ENCODE results near the gene AKAP1.

Gene AKAP1

GRCh38 chr17:57143919-57144318 lies 58.9 kb downstream of the AKAP1 start:
- no peak for TF ChIP-seq PAX5 (IDR thresholded peaks at IDR 0.05; ENCODE audit: insufficient read depth, low read length, severe bottlenecking)
- no peak for TF ChIP-seq POLR2AphosphoS5 (IDR thresholded peaks at IDR 0.05; ENCODE audit: low read depth, low read length)
- TF ChIP-seq POLR2A (IDR thresholded peaks at IDR 0.05; ENCODE audit: low read depth, low read length): no peak
- no peak for TF ChIP-seq TAF1 (IDR thresholded peaks at IDR 0.05; ENCODE audit: low read depth, low read length)
- TF ChIP-seq SPI1 (IDR thresholded peaks at IDR 0.05; ENCODE audit: low read depth, low read length): no peak
- TF ChIP-seq POU2F2 (IDR thresholded peaks at IDR 0.05; ENCODE audit: low read depth, low read length): no peak
- no peak for DNase-seq (ENCODE audit: insufficient read length, low spot score)
- FAIRE-seq: no peak

- TF ChIP-seq SPI1 (IDR thresholded peaks at IDR 0.05; ENCODE audit: low read depth, low read length) (no peak), POU2F2 (IDR thresholded peaks at IDR 0.05; ENCODE audit: low read depth, low read length) (no peak), PAX5 (IDR thresholded peaks at IDR 0.05; ENCODE audit: insufficient read depth, low read length, severe bottlenecking) (no peak)
- FAIRE-seq: no peak
- DNase-seq (ENCODE audit: insufficient read length, low spot score): no peak
Observed at GRCh38 chr17:57144567-57144966, 59.5 kb downstream of the AKAP1 start.

- FAIRE-seq (no peak), DNase-seq (ENCODE audit: insufficient read length, low spot score) (no peak)
- TF ChIP-seq SPI1 (IDR thresholded peaks at IDR 0.05; ENCODE audit: low read depth, low read length) (no peak), TAF1 (IDR thresholded peaks at IDR 0.05; ENCODE audit: low read depth, low read length) (no peak)
Observed at GRCh38 chr17:57145347-57145746, 60.3 kb downstream of the AKAP1 start.

GRCh38 chr17:57146273-57146672 lies 61.2 kb downstream of the AKAP1 start:
- TF ChIP-seq SPI1 (IDR thresholded peaks at IDR 0.05; ENCODE audit: low read depth, low read length) (no peak), TAF1 (IDR thresholded peaks at IDR 0.05; ENCODE audit: low read depth, low read length) (no peak), POLR2AphosphoS5 (IDR thresholded peaks at IDR 0.05; ENCODE audit: low read depth, low read length) (no peak), POLR2A (IDR thresholded peaks at IDR 0.05; ENCODE audit: low read depth, low read length) (no peak), POU2F2 (IDR thresholded peaks at IDR 0.05; ENCODE audit: low read depth, low read length) (no peak), PAX5 (IDR thresholded peaks at IDR 0.05; ENCODE audit: insufficient read depth, low read length, severe bottlenecking) (no peak)
- FAIRE-seq: no peak
- no peak for DNase-seq (ENCODE audit: insufficient read length, low spot score)

GRCh38 chr17:57151798-57152197 lies 66.8 kb downstream of the AKAP1 start:
- FAIRE-seq (no peak), DNase-seq (ENCODE audit: insufficient read length, low spot score) (no peak)
- TF ChIP-seq POU2F2 (IDR thresholded peaks at IDR 0.05; ENCODE audit: low read depth, low read length): no peak

GRCh38 chr17:57152967-57153528 lies 68.0 kb downstream of the AKAP1 start:
- TF ChIP-seq TAF1 (IDR thresholded peaks at IDR 0.05; ENCODE audit: low read depth, low read length) (no peak), POU2F2 (IDR thresholded peaks at IDR 0.05; ENCODE audit: low read depth, low read length) (no peak), POLR2A (IDR thresholded peaks at IDR 0.05; ENCODE audit: low read depth, low read length) (no peak), POLR2AphosphoS5 (IDR thresholded peaks at IDR 0.05; ENCODE audit: low read depth, low read length) (no peak), SPI1 (IDR thresholded peaks at IDR 0.05; ENCODE audit: low read depth, low read length) (no peak), PAX5 (IDR thresholded peaks at IDR 0.05; ENCODE audit: insufficient read depth, low read length, severe bottlenecking) (no peak)
- DNase-seq (ENCODE audit: insufficient read length, low spot score) (no peak), FAIRE-seq (no peak)

GRCh38 chr17:57154921-57155320 lies 69.9 kb downstream of the AKAP1 start:
- FAIRE-seq: no peak
- no peak for TF ChIP-seq PAX5 (IDR thresholded peaks at IDR 0.05; ENCODE audit: insufficient read depth, low read length, severe bottlenecking)
- no peak for TF ChIP-seq POU2F2 (IDR thresholded peaks at IDR 0.05; ENCODE audit: low read depth, low read length)
- no peak for TF ChIP-seq TAF1 (IDR thresholded peaks at IDR 0.05; ENCODE audit: low read depth, low read length)
- no peak for TF ChIP-seq POLR2A (IDR thresholded peaks at IDR 0.05; ENCODE audit: low read depth, low read length)
- no peak for TF ChIP-seq POLR2AphosphoS5 (IDR thresholded peaks at IDR 0.05; ENCODE audit: low read depth, low read length)
- no peak for TF ChIP-seq SPI1 (IDR thresholded peaks at IDR 0.05; ENCODE audit: low read depth, low read length)
- DNase-seq (ENCODE audit: insufficient read length, low spot score): no peak

- FAIRE-seq: no peak
- DNase-seq (ENCODE audit: insufficient read length, low spot score): no peak
- no peak for TF ChIP-seq POLR2AphosphoS5 (IDR thresholded peaks at IDR 0.05; ENCODE audit: low read depth, low read length)
- no peak for TF ChIP-seq POLR2A (IDR thresholded peaks at IDR 0.05; ENCODE audit: low read depth, low read length)
- TF ChIP-seq TAF1 (IDR thresholded peaks at IDR 0.05; ENCODE audit: low read depth, low read length): no peak
- no peak for TF ChIP-seq SPI1 (IDR thresholded peaks at IDR 0.05; ENCODE audit: low read depth, low read length)
- TF ChIP-seq PAX5 (IDR thresholded peaks at IDR 0.05; ENCODE audit: insufficient read depth, low read length, severe bottlenecking): no peak
- TF ChIP-seq POU2F2 (IDR thresholded peaks at IDR 0.05; ENCODE audit: low read depth, low read length): no peak
Observed at GRCh38 chr17:57158325-57158724, 73.3 kb downstream of the AKAP1 start.

- TF ChIP-seq SPI1 (IDR thresholded peaks at IDR 0.05; ENCODE audit: low read depth, low read length) (no peak), TAF1 (IDR thresholded peaks at IDR 0.05; ENCODE audit: low read depth, low read length) (no peak), POU2F2 (IDR thresholded peaks at IDR 0.05; ENCODE audit: low read depth, low read length) (no peak)
- FAIRE-seq (no peak), DNase-seq (ENCODE audit: insufficient read length, low spot score) (no peak)
Observed at GRCh38 chr17:57158795-57159194, 73.7 kb downstream of the AKAP1 start.

GRCh38 chr17:57160624-57161023 lies 75.6 kb downstream of the AKAP1 start:
- TF ChIP-seq POLR2AphosphoS5 (IDR thresholded peaks at IDR 0.05; ENCODE audit: low read depth, low read length) (no peak), POLR2A (IDR thresholded peaks at IDR 0.05; ENCODE audit: low read depth, low read length) (no peak), TAF1 (IDR thresholded peaks at IDR 0.05; ENCODE audit: low read depth, low read length) (no peak), SPI1 (IDR thresholded peaks at IDR 0.05; ENCODE audit: low read depth, low read length) (no peak), POU2F2 (IDR thresholded peaks at IDR 0.05; ENCODE audit: low read depth, low read length) (no peak), PAX5 (IDR thresholded peaks at IDR 0.05; ENCODE audit: insufficient read depth, low read length, severe bottlenecking) (no peak)
- FAIRE-seq (no peak), DNase-seq (ENCODE audit: insufficient read length, low spot score) (no peak)

GRCh38 chr17:57164814-57165213 lies 79.8 kb downstream of the AKAP1 start:
- DNase-seq (ENCODE audit: insufficient read length, low spot score) (no peak), FAIRE-seq (no peak)
- TF ChIP-seq POLR2AphosphoS5 (IDR thresholded peaks at IDR 0.05; ENCODE audit: low read depth, low read length): no peak
- TF ChIP-seq TAF1 (IDR thresholded peaks at IDR 0.05; ENCODE audit: low read depth, low read length): no peak
- TF ChIP-seq POLR2A (IDR thresholded peaks at IDR 0.05; ENCODE audit: low read depth, low read length): no peak
- no peak for TF ChIP-seq POU2F2 (IDR thresholded peaks at IDR 0.05; ENCODE audit: low read depth, low read length)
- no peak for TF ChIP-seq PAX5 (IDR thresholded peaks at IDR 0.05; ENCODE audit: insufficient read depth, low read length, severe bottlenecking)
- TF ChIP-seq SPI1 (IDR thresholded peaks at IDR 0.05; ENCODE audit: low read depth, low read length): no peak
